HFFc6 (cell line): ENCODE data around the gene PRUNE2. TPM values are rescaled to one million over a fixed set of nuclear protein-coding genes. Genes with fewer than 3 reads are reported as not detected.
A peak's percentile ranks its signal among the peaks of the same experiment; 100 is the strongest.

Experiments used
- DNase-seq: peaks from one replicate; pipeline ENCODE4 v3.0.0-alpha.2; 2018
- H3K27ac Mint-ChIP-seq: 2 replicates; pipeline ENCODE4 v1.8.0; 2020; ENCODE audit warnings: mild to moderate bottlenecking, mixed read lengths
- H3K27me3 Mint-ChIP-seq: 2 replicates; pipeline ENCODE4 v1.8.0; 2021; ENCODE audit warnings: mild to moderate bottlenecking, moderate library complexity, mixed read lengths; ENCODE audit not compliant: insufficient read depth
- H3K36me3 Mint-ChIP-seq: 2 replicates; pipeline ENCODE4 v1.8.0; 2021; ENCODE audit warnings: low read depth, mixed read lengths
- H3K4me1 Mint-ChIP-seq: 2 replicates; pipeline ENCODE4 v1.8.0; 2020; ENCODE audit warnings: low read depth, mixed read lengths
- H3K4me3 Mint-ChIP-seq: 2 replicates; pipeline ENCODE4 v1.8.0; 2020; ENCODE audit warnings: mild to moderate bottlenecking, moderate library complexity, mixed read lengths
- H3K9me3 Mint-ChIP-seq: 2 replicates; pipeline ENCODE4 v1.8.0; 2020; ENCODE audit warnings: mild to moderate bottlenecking, mixed read lengths
- total RNA-seq, 6 experiments: library from RNA; stranded (reverse); fragmentation: NEBNext Ultra II Directional; extraction: Animal tissue kit (Norgen Biotek cat#: 25700); gene quantifications; 2 replicates in 1 of 6; 3 replicates in 5 of 6; pipeline ENCODE4 v1.2.3, GENCODE V29; 2021
- TF ChIP-seq, protein P1 (sequence below): fragments of 200-600 bp; sonication (generic); IDR thresholded peaks from 2 replicates; pipeline ENCODE4 v1.5.0; 2021; ENCODE audit warnings: antibody characterized with exemption, mild to moderate bottlenecking

Gene PRUNE2
- total RNA-seq, 6 experiments from 2014 or later = 0.02 to 0.29 (median 0.16) TPM; not detected in 2

GRCh38 chr9:76690973-76691370, 214.9 kb downstream of the PRUNE2 start:
- no peak for DNase-seq
- H3K4me3 Mint-ChIP-seq = no peak overlapping the region
- peaks cover 29% of the 10 kb centered on the region for H3K27me3 Mint-ChIP-seq
- peaks cover 31% of the 10 kb centered on the region for H3K4me1 Mint-ChIP-seq
- no peaks in the 10 kb centered on the region for H3K9me3 Mint-ChIP-seq
- TF ChIP-seq, protein P1, sequence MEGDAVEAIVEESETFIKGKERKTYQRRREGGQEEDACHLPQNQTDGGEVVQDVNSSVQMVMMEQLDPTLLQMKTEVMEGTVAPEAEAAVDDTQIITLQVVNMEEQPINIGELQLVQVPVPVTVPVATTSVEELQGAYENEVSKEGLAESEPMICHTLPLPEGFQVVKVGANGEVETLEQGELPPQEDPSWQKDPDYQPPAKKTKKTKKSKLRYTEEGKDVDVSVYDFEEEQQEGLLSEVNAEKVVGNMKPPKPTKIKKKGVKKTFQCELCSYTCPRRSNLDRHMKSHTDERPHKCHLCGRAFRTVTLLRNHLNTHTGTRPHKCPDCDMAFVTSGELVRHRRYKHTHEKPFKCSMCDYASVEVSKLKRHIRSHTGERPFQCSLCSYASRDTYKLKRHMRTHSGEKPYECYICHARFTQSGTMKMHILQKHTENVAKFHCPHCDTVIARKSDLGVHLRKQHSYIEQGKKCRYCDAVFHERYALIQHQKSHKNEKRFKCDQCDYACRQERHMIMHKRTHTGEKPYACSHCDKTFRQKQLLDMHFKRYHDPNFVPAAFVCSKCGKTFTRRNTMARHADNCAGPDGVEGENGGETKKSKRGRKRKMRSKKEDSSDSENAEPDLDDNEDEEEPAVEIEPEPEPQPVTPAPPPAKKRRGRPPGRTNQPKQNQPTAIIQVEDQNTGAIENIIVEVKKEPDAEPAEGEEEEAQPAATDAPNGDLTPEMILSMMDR = no peak
- no peaks in the 10 kb centered on the region for H3K36me3 Mint-ChIP-seq
- H3K27ac Mint-ChIP-seq = no peak overlapping the region

GRCh38 chr9:76690246-76690972, 215.5 kb downstream of the PRUNE2 start:
- H3K4me1 Mint-ChIP-seq = peaks cover 31% of the 10 kb centered on the region
- H3K4me3 Mint-ChIP-seq = no peak overlapping the region
- TF ChIP-seq, protein P1 = no peak
- H3K36me3 Mint-ChIP-seq = no peaks in the 10 kb centered on the region
- H3K27me3 Mint-ChIP-seq = peaks cover 27% of the 10 kb centered on the region
- no peaks in the 10 kb centered on the region for H3K9me3 Mint-ChIP-seq
- DNase-seq = no peak
- H3K27ac Mint-ChIP-seq = no peak overlapping the region

DNA sequence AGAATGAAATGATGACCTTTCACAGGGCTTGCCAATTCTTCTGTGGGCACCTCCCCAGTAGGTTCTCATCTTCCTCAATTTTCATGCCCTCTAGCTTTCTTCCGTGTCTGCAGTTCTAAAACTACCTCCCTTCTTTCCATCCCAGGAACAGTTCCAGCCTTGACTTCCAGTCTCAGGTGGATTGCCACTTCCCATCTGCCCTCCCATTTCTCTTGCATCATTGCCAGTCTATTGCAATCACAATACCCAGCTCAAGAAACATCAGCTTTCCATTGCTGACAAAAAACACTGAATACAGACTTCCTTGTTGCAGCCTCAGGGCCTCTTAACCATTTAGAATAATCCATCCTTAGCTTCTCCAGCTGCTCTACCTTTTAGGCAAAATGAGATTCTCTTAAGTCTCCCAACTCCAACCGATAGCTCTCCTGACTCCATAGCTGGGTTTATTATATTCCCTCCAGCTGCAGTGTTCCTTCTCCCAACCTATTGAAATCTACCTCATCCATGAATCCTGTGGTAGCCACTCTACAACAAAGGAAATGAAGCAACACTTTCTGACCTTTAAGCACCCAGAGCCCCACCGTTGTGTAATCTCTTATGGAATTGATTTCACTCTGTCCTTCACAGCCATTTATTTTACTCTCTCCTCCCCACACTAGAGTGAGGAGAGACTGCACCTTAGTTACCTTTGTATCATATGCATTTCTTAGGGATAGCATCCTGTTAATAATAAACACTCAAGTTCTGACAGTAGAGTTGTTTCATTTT, 217.3 kb downstream of the PRUNE2 start:
- peaks cover 30% of the 10 kb centered on the region for H3K27me3 Mint-ChIP-seq
- peak overlapping the region; percentile 86 for H3K27ac Mint-ChIP-seq
- H3K4me3 Mint-ChIP-seq = no peak overlapping the region
- H3K4me1 Mint-ChIP-seq = peaks cover 31% of the 10 kb centered on the region
- no peaks in the 10 kb centered on the region for H3K9me3 Mint-ChIP-seq
- H3K36me3 Mint-ChIP-seq = no peaks in the 10 kb centered on the region
- TF ChIP-seq, protein P1 = no peak
- DNase-seq = no peak

- no peak overlapping the region for H3K4me3 Mint-ChIP-seq
- TF ChIP-seq, protein P1 = no peak
- peaks cover 31% of the 10 kb centered on the region for H3K4me1 Mint-ChIP-seq
- peak overlapping the region; percentile 86 for H3K27ac Mint-ChIP-seq
- DNase-seq = peak; percentile 75
- H3K36me3 Mint-ChIP-seq = no peaks in the 10 kb centered on the region
- H3K27me3 Mint-ChIP-seq = peaks cover 31% of the 10 kb centered on the region
- H3K9me3 Mint-ChIP-seq = no peaks in the 10 kb centered on the region
These were observed 218.0 kb downstream of the PRUNE2 start for GRCh38 chr9:76687861-76688391.

DNA sequence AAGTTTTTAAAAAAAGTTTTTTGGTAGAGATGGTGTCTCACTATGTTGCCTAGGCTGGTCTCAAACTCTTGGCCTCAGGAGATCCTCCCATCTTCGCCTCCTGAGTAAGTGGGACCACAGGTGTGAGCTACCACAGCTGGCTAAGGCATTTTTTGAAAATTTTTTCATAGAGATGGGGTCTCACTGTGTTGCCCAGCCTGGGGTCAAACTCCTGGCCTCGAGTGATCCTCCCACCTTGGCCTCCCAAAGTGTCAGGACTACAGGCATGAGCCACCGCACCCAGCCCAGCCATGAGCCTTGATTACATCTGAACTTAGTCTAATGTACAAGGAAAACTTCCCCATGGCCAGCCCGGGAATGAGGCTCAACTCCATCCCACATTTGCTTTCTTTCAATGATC, 219.2 kb downstream of the PRUNE2 start:
- peaks cover 25% of the 10 kb centered on the region for H3K27me3 Mint-ChIP-seq
- H3K4me1 Mint-ChIP-seq = peaks cover 25% of the 10 kb centered on the region
- no peak overlapping the region for H3K27ac Mint-ChIP-seq
- no peak for DNase-seq
- TF ChIP-seq, protein P1 = no peak
- no peaks in the 10 kb centered on the region for H3K36me3 Mint-ChIP-seq
- H3K9me3 Mint-ChIP-seq = no peaks in the 10 kb centered on the region
- no peak overlapping the region for H3K4me3 Mint-ChIP-seq
